ENCODE measurements around the gene PACS1. TPM values are rescaled to one million over a fixed set of nuclear protein-coding genes. Genes with fewer than 3 reads are reported as not detected.

PACS1 gene
- total and polyA plus RNA-seq, 2 donors (not counting 1 experiment from before 2014, with no cell fraction given) = 25.9 to 28.5 TPM

- H3K4me1 ChIP-seq (ENCODE audit: control insufficient read depth, extremely low read depth, insufficient read depth, low read length) = peaks cover 4% of the 10 kb centered on the region
- H3K9me3 ChIP-seq (ENCODE audit: control insufficient read depth, insufficient read depth, low read depth, low read length) = no peaks in the 10 kb centered on the region
- no peak overlapping the region for H3K4me3 ChIP-seq (replicated peaks in 1 of 4; ENCODE audit: control extremely low read depth in 1 of 4, insufficient read depth in 1 of 4, low read depth in 3 of 4, low read length in 4 of 4)
- H2AFZ ChIP-seq (ENCODE audit: low read length) = no peak overlapping the region
- H4K20me1 ChIP-seq (ENCODE audit: control insufficient read depth, extremely low read depth, insufficient read depth, low read length) = peaks cover 1% of the 10 kb centered on the region
- TF ChIP-seq EZH2 (IDR thresholded peaks at IDR 0.05; ENCODE audit: low read length, missing control alignments) (no peak), CTCF (conservative IDR thresholded peaks at IDR 0.05 in 1 of 2, IDR thresholded peaks at IDR 0.05 in 1 of 2; ENCODE audit: low read depth in 1 of 2, low read length in 2 of 2) (peak; percentile 75 to 85)
- no peaks in the 10 kb centered on the region for H3K27me3 ChIP-seq (ENCODE audit: control insufficient read depth, insufficient read depth, low read length)
- H3K27ac ChIP-seq (ENCODE audit: insufficient read depth, low read length) = peak overlapping the region; percentile 32
- H3K4me2 ChIP-seq (ENCODE audit: extremely low read depth, insufficient read depth, low read length) = no peak overlapping the region
- no peak overlapping the region for H3K9ac ChIP-seq (ENCODE audit: insufficient read depth, low read length)
- peak; percentile 94 for DNase-seq (ENCODE audit: low read depth in 2 of 2)
- H3K36me3 ChIP-seq (ENCODE audit: control insufficient read depth, insufficient read depth, low read length) = peaks cover 13% of the 10 kb centered on the region
- H3K79me2 ChIP-seq (ENCODE audit: control insufficient read depth, insufficient read depth, low read length) = peaks cover 16% of the 10 kb centered on the region
These were observed 212.7 kb downstream of the PACS1 start for GRCh38 chr11:66282468-66283455.

GRCh38 chr11:66283461-66284105 is 213.5 kb downstream of the PACS1 start:
- Histone ChIP-seq H4K20me1 (ENCODE audit: control insufficient read depth, extremely low read depth, insufficient read depth, low read length) (peaks cover 1% of the 10 kb centered on the region), H3K4me3 (replicated peaks in 1 of 4; ENCODE audit: control extremely low read depth in 1 of 4, insufficient read depth in 1 of 4, low read depth in 3 of 4, low read length in 4 of 4) (no peak overlapping the region), H3K27ac (ENCODE audit: insufficient read depth, low read length) (no peak overlapping the region), H3K4me1 (ENCODE audit: control insufficient read depth, extremely low read depth, insufficient read depth, low read length) (peaks cover 6% of the 10 kb centered on the region), H3K79me2 (ENCODE audit: control insufficient read depth, insufficient read depth, low read length) (peaks cover 24% of the 10 kb centered on the region), H3K36me3 (ENCODE audit: control insufficient read depth, insufficient read depth, low read length) (peaks cover 13% of the 10 kb centered on the region), H2AFZ (ENCODE audit: low read length) (no peak overlapping the region), H3K4me2 (ENCODE audit: extremely low read depth, insufficient read depth, low read length) (no peak overlapping the region), H3K9ac (ENCODE audit: insufficient read depth, low read length) (no peak overlapping the region), H3K9me3 (ENCODE audit: control insufficient read depth, insufficient read depth, low read depth, low read length) (no peaks in the 10 kb centered on the region), H3K27me3 (ENCODE audit: control insufficient read depth, insufficient read depth, low read length) (no peaks in the 10 kb centered on the region)
- TF ChIP-seq CTCF (conservative IDR thresholded peaks at IDR 0.05 in 1 of 2, IDR thresholded peaks at IDR 0.05 in 1 of 2; ENCODE audit: low read depth in 1 of 2, low read length in 2 of 2) (no peak), EZH2 (IDR thresholded peaks at IDR 0.05; ENCODE audit: low read length, missing control alignments) (no peak)
- no peak for DNase-seq (ENCODE audit: low read depth in 2 of 2)

- H3K79me2 ChIP-seq (ENCODE audit: control insufficient read depth, insufficient read depth, low read length) = peaks cover 25% of the 10 kb centered on the region
- H3K4me1 ChIP-seq (ENCODE audit: control insufficient read depth, extremely low read depth, insufficient read depth, low read length) = peaks cover 6% of the 10 kb centered on the region
- TF ChIP-seq CTCF (conservative IDR thresholded peaks at IDR 0.05 in 1 of 2, IDR thresholded peaks at IDR 0.05 in 1 of 2; ENCODE audit: low read depth in 1 of 2, low read length in 2 of 2) = no peak
- TF ChIP-seq EZH2 (IDR thresholded peaks at IDR 0.05; ENCODE audit: low read length, missing control alignments) = no peak
- DNase-seq (ENCODE audit: low read depth in 2 of 2) = no peak
- peaks cover 13% of the 10 kb centered on the region for H3K36me3 ChIP-seq (ENCODE audit: control insufficient read depth, insufficient read depth, low read length)
- no peaks in the 10 kb centered on the region for H3K9me3 ChIP-seq (ENCODE audit: control insufficient read depth, insufficient read depth, low read depth, low read length)
- no peak overlapping the region for H3K9ac ChIP-seq (ENCODE audit: insufficient read depth, low read length)
- H3K4me2 ChIP-seq (ENCODE audit: extremely low read depth, insufficient read depth, low read length) = no peak overlapping the region
- H3K27ac ChIP-seq (ENCODE audit: insufficient read depth, low read length) = no peak overlapping the region
- no peak overlapping the region for H3K4me3 ChIP-seq (replicated peaks in 1 of 4; ENCODE audit: control extremely low read depth in 1 of 4, insufficient read depth in 1 of 4, low read depth in 3 of 4, low read length in 4 of 4)
- H3K27me3 ChIP-seq (ENCODE audit: control insufficient read depth, insufficient read depth, low read length) = no peaks in the 10 kb centered on the region
- no peak overlapping the region for H2AFZ ChIP-seq (ENCODE audit: low read length)
- H4K20me1 ChIP-seq (ENCODE audit: control insufficient read depth, extremely low read depth, insufficient read depth, low read length) = peaks cover 1% of the 10 kb centered on the region
These were observed 214.5 kb downstream of the PACS1 start for GRCh38 chr11:66284526-66285078.

All from fibroblast of lung (primary cell).